Lung (tissue), 12 donors: ENCODE results near the gene C11orf52. TPM values are rescaled to one million over a fixed set of nuclear protein-coding genes. Genes with fewer than 3 reads are reported as not detected.
"Not testable (repeated sequence)": the region's sequence is repeated elsewhere in the genome, so short reads cannot be mapped to it uniquely, and the experiment has no call there.

Experiments used
- ATAC-seq: fragments of 200-7000 bp; cut with Tn5 transposase; one replicate; pipeline ENCODE4 v1.9.1; 2020; ENCODE audit warnings: moderate number of reproducible peaks; ENCODE audit not compliant: insufficient read depth, low FRiP score
- DNase-seq, 3 donors: peaks; one replicate each; pipeline ENCODE4 v3.0.0-alpha.2; 2013 to 2017
- H3K27ac ChIP-seq, 2 donors: one replicate each; pipeline ENCODE4 v1.5.1; 2013; ENCODE audit warnings: mild to moderate bottlenecking in 2 of 2, moderate library complexity in 2 of 2, control low read depth in 1 of 2, inconsistent platforms in 1 of 2, low read depth in 1 of 2, low read length in 1 of 2
- H3K27me3 ChIP-seq, 3 donors: one replicate each; pipeline ENCODE4 v1.5.1; 2013; ENCODE audit warnings: low read length in 2 of 3; ENCODE audit not compliant: control insufficient read depth in 3 of 3, insufficient read depth in 3 of 3
- H3K36me3 ChIP-seq, 4 donors: one replicate each; pipeline ENCODE4 v1.5.1; 2013; ENCODE audit warnings: low read length in 4 of 4, mild to moderate bottlenecking in 1 of 4, moderate library complexity in 1 of 4; ENCODE audit not compliant: control insufficient read depth in 4 of 4, insufficient read depth in 4 of 4
- H3K4me1 ChIP-seq, 5 donors: one replicate each; pipeline ENCODE4 v1.5.1; 2013; ENCODE audit warnings: low read length in 5 of 5, mild to moderate bottlenecking in 2 of 5, moderate library complexity in 1 of 5; ENCODE audit not compliant: control insufficient read depth in 5 of 5, insufficient read depth in 5 of 5
- H3K4me3 ChIP-seq: one replicate; pipeline ENCODE4 v1.5.1; 2013; ENCODE audit warnings: mild to moderate bottlenecking, control low read depth, moderate library complexity
- H3K9ac ChIP-seq, 2 donors: one replicate each; pipeline ENCODE4 v1.5.1; 2013; ENCODE audit warnings: low read length in 2 of 2, control low read depth in 1 of 2; ENCODE audit not compliant: insufficient read depth in 1 of 2
- H3K9me3 ChIP-seq, 4 donors: one replicate each; pipeline ENCODE4 v1.5.1; 2013; ENCODE audit warnings: low read length in 3 of 4, mild to moderate bottlenecking in 1 of 4, moderate library complexity in 1 of 4; ENCODE audit not compliant: control insufficient read depth in 4 of 4, insufficient read depth in 3 of 4
- WGBS, 2 donors: extraction: QIAGEN DNeasy Blood & Tissue Kit; methylation state at CpG; one replicate each; pipeline ENCODE4 v1.1.7; 2013; 5-methylcytosine and 5-hydroxymethylcytosine counted together
- polyA plus RNA-seq, 2 donors: library from polyadenylated mRNA; stranded (reverse); fragments of 200-250 nt; gene quantifications; one replicate each; pipeline ENCODE4 v1.2.1, GENCODE V29; 2013
- total RNA-seq, 2 donors: library from RNA; depleted of rRNA in 1 of 2; stranded (reverse); fragments of >200 nt in 1 of 2; gene quantifications; one replicate each; pipeline ENCODE4 v1.2.1, GENCODE V29; 2014 to 2021
- TF ChIP-seq, protein P1 (sequence below): IDR thresholded peaks from 2 replicates; pipeline ENCODE4 v1.5.1; 2012; ENCODE audit warnings: mild to moderate bottlenecking; ENCODE audit errors: control extremely low read depth, extremely low read depth
- donor health status: control.
- donor health status: control.
- donor health status: Bipolar disorder and iron deficiency.
- donor health status: healthy.
- donor health status: DM: yes; HTN: yes; CAD: no.

Gene C11orf52
- total and polyA plus RNA-seq, 4 donors = 11.1 to 20.4 (median 15.3) TPM

DNA sequence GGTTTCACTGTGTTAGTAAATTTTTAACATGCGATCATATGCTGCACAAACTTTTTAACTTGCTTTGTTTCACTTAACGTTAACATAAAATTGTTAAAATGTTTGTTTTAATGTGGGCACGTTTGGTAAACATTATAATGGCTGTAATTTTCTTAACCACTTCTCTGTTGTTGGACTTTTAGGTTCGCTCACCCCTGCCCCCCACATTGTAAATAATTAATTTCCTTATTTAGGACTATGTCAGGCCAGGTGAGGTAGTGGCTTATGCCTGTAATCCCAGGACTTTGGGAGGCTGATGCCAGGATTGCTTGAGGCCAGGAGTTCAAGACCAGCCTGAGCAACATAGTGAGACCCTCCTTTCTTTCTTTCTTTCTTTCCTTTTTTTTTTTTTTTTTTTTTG is 11.8 kb downstream of the C11orf52 start:
- Histone ChIP-seq H3K9ac (no peak overlapping the region), H3K4me1 (peaks cover under 1 to 18% (median 5%) of the 10 kb centered on the region in 5 donors), H3K27me3 (no peaks in the 10 kb centered on the region), H3K9me3 (no peaks in the 10 kb centered on the region), H3K27ac (no peak overlapping the region), H3K4me3 (no peak overlapping the region), H3K36me3 (no peaks in the 10 kb centered on the region)
- WGBS, 2 donors = 71 to 86% methylated on average over 4 of the region's 4 CpGs
- TF ChIP-seq, protein P1, sequence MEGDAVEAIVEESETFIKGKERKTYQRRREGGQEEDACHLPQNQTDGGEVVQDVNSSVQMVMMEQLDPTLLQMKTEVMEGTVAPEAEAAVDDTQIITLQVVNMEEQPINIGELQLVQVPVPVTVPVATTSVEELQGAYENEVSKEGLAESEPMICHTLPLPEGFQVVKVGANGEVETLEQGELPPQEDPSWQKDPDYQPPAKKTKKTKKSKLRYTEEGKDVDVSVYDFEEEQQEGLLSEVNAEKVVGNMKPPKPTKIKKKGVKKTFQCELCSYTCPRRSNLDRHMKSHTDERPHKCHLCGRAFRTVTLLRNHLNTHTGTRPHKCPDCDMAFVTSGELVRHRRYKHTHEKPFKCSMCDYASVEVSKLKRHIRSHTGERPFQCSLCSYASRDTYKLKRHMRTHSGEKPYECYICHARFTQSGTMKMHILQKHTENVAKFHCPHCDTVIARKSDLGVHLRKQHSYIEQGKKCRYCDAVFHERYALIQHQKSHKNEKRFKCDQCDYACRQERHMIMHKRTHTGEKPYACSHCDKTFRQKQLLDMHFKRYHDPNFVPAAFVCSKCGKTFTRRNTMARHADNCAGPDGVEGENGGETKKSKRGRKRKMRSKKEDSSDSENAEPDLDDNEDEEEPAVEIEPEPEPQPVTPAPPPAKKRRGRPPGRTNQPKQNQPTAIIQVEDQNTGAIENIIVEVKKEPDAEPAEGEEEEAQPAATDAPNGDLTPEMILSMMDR = no peak
- ATAC-seq = no peak
- DNase-seq = no peak

DNA sequence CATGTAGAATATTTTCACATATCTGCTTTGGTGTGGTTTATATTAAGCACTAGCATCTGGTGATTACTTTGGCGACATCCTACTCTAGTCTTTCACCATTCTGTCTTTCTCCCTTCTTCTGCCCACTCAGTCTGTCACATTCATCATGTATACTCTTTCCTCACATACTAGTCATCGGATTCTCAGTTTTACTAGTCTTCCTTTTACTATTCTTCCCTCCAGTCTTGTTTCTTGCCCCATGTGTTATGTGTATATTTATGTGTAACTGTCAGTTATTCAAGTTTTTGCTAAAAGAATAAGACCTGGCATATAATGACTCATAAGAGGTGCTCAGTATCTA is 13.9 kb downstream of the C11orf52 start:
- Histone ChIP-seq H3K36me3 (no peaks in the 10 kb centered on the region), H3K4me1 (peaks cover 0 to 22% (median 8%) of the 10 kb centered on the region in 5 donors), H3K27me3 (no peaks in the 10 kb centered on the region), H3K9me3 (no peaks in the 10 kb centered on the region), H3K9ac (no peak overlapping the region), H3K27ac (no peak overlapping the region), H3K4me3 (no peak overlapping the region)
- TF ChIP-seq, protein P1 = no peak
- DNase-seq = no peak
- no peak for ATAC-seq
- WGBS, 2 donors = 71 to 92% methylated on average over 2 of the region's 2 CpGs

DNA sequence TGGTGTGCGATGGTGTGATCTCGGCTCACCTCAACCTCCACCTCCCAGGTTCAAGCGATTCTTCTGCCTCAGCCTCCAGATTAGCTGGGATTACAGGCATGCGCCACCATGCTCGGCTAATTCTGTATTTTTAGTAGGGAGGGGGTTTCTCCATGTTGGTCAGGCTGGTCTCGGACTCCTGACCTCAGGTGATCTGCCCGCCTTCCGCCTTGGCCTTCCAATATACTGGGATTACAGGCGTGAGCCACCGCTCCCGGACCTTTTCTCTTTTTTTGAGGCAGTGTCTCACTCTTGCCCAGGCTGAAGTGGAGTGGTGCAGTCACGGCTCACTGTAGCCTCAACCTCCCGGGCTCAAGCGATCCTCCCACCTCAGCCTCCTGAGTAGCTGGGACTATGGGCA is 14.5 kb downstream of the C11orf52 start:
- not testable (repeated sequence) for H3K36me3 ChIP-seq
- WGBS, 2 donors = 97 to 99% methylated on average over 14 of the region's 14 CpGs

GRCh38 chr11:111933872-111934271 is 15.2 kb downstream of the C11orf52 start:
- no peak for DNase-seq
- H3K9ac ChIP-seq = no peak overlapping the region
- no peaks in the 10 kb centered on the region for H3K9me3 ChIP-seq

More for the DNA sequence above, 14.5 kb downstream of the C11orf52 start:
- not testable (repeated sequence) for H3K27me3 ChIP-seq, H3K27ac ChIP-seq, DNase-seq, H3K9me3 ChIP-seq, H3K9ac ChIP-seq, H3K4me3 ChIP-seq, ATAC-seq
- H3K4me1 ChIP-seq = peaks cover 0 to 27% (median 13%) of the 10 kb centered on the region in 5 donors

More at GRCh38 chr11:111933872-111934271, 15.2 kb downstream of the C11orf52 start:
- no peak for ATAC-seq
- Histone ChIP-seq H3K4me3 (no peak overlapping the region), H3K4me1 (peaks cover 0 to 32% (median 14%) of the 10 kb centered on the region in 5 donors), H3K36me3 (no peaks in the 10 kb centered on the region), H3K27me3 (no peaks in the 10 kb centered on the region), H3K27ac (no peak overlapping the region)
- TF ChIP-seq, protein P1 = no peak
- 36 to 58% methylated on average over 1 of the region's 1 CpG for WGBS, 2 donors
